Adrenal gland (tissue), 12 donors: ENCODE data around the gene EEF1G. TPM values are rescaled to one million over a fixed set of nuclear protein-coding genes. Genes with fewer than 3 reads are reported as not detected.

Experiments used
- DNase-seq, 7 donors: peaks; one replicate each; pipeline ENCODE4 v3.0.0-alpha.2; 2019 to 2020
- H3K27ac ChIP-seq, 5 donors: fragments of 200-600 bp; sonication (generic) in 4 of 5; 1 replicate in 3 of 5; 2 replicates in 2 of 5; pipeline versions ENCODE4 v1.5.1 to v1.8.0; 2016 to 2020; ENCODE audit warnings: mild to moderate bottlenecking in 1 of 5
- H3K27me3 ChIP-seq: fragments of 200-600 bp; 2 replicates; pipeline ENCODE4 v1.8.0; 2021
- H3K36me3 ChIP-seq, 2 donors: fragments of 200-600 bp; replicated peaks in 1 of 2; 1 replicate in 1 of 2; 2 replicates in 1 of 2; pipeline versions ENCODE4 v1.5.1 to v1.8.0; 2018 to 2022
- H3K4me1 ChIP-seq, 2 donors: fragments of 200-600 bp; replicated peaks in 1 of 2; 1 replicate in 1 of 2; 2 replicates in 1 of 2; pipeline versions ENCODE4 v1.5.1 to v1.8.0; 2018 to 2021
- H3K4me3 ChIP-seq, 4 donors: fragments of 200-600 bp; sonication (generic) in 3 of 4; one replicate each; pipeline ENCODE4 v1.5.1; 2016 to 2018
- H3K9me3 ChIP-seq, 3 donors: fragments of 200-600 bp; sonication (generic) in 1 of 3; replicated peaks in 1 of 3; 1 replicate in 2 of 3; 2 replicates in 1 of 3; pipeline versions ENCODE4 v1.5.1 to v1.8.0; 2016 to 2021
- POLR2A ChIP-seq, 2 donors: fragments of 450-650 bp; IDR thresholded peaks; one replicate each; pipeline ENCODE4 v1.6.1; 2017; ENCODE audit warnings: antibody characterized with exemption in 2 of 2, mild to moderate bottlenecking in 2 of 2, moderate library complexity in 1 of 2
- WGBS, 4 donors: extraction: QIAGEN DNeasy Blood & Tissue Kit in 2 of 4; methylation state at CpG; one replicate each; pipeline versions ENCODE4 v1.1.5 to v1.1.7; 2013 to 2017; 5-methylcytosine and 5-hydroxymethylcytosine counted together
- intact Hi-C, 2 donors: fragments of 100-400 bp; cut with DNase I; formaldehyde crosslinking; loops; one replicate each; pipeline versions ENCODE4 v1.14.1 to v1.15.0; 2022 to 2023
- polyA plus RNA-seq, 3 donors: library from polyadenylated mRNA; stranded (reverse); fragments of 200-250 nt in 2 of 3; fragments of 350-450 nt in 1 of 3; fragmentation: Illumina TruSeq in 1 of 3; extraction: RNeasy Lipid Tissue Mini Kit (QIAGEN cat#74804) in 1 of 3; gene quantifications; one replicate each; pipeline ENCODE4 v1.2.3, GENCODE V29; 2013 to 2014
- total RNA-seq, 9 donors: library from RNA; depleted of rRNA in 4 of 9; stranded (reverse); fragments of >200 nt in 4 of 9; fragments of 120-200 nt in 1 of 9; fragmentation: NEBNext Ultra II Directional in 1 of 9; extraction: Animal tissue kit (Norgen Biotek cat#: 25700) in 1 of 9; gene quantifications; one replicate each; pipeline versions ENCODE4 v1.1.0 to v1.2.4, GENCODE V29; 2013 to 2023
- TF ChIP-seq, protein P1 (sequence below), 6 experiments: fragments of 450-650 bp in 4 of 6; fragments of 200-600 bp in 2 of 6; sonication (generic) in 1 of 6; IDR thresholded peaks; 1 replicate in 5 of 6; 2 replicates in 1 of 6; pipeline versions ENCODE4 v1.5.1 to v1.8.0; 2016 to 2021; ENCODE audit warnings: antibody characterized with exemption in 6 of 6, mild to moderate bottlenecking in 2 of 6, moderate library complexity in 1 of 6
- donor health status: healthy with polysubstance abuse.
- donor health status: Bipolar disorder and iron deficiency.
- donor health status: DM: yes; HTN: yes; CAD: no.
- donor health status: DM: no; HTN: no; CAD: no.
- donor health status: DM: no; HTN: no; CAD: no.
- donor health status: DM: yes; HTN: yes; CAD: no.

EEF1G gene
- total and polyA plus RNA-seq, 12 donors = 646 to 1,585 (median 1,183) TPM

GRCh38 chr11:62546244-62546928 lies 27.3 kb downstream of the EEF1G start, which contains the start of gene AHNAK:
Gene AHNAK (minus strand): TSS chr11:62546806. CDS start chr11:62536098, 10,708 bp downstream.
- 0 to 1% (median 0%) methylated on average over 14 to 69 of the region's 69 CpGs for WGBS, 4 donors
- no peaks in the 10 kb centered on the region for H3K9me3 ChIP-seq
- peak within 1 kb of the TSS in 4 of 5 donors; percentile 78 to 96 (median 86) for H3K27ac ChIP-seq
- peak within 1 kb of the TSS; percentile 7 to 95 (median 76) for H3K4me3 ChIP-seq
- H3K4me1 ChIP-seq = peaks cover 29 to 54% of the 10 kb centered on the region in 2 donors
- H3K36me3 ChIP-seq = no peaks in the 10 kb centered on the region
- peak; percentile 57 to 90 for TF ChIP-seq POLR2A (IDR thresholded peaks at IDR 0.05)
- TF ChIP-seq, protein P1, sequence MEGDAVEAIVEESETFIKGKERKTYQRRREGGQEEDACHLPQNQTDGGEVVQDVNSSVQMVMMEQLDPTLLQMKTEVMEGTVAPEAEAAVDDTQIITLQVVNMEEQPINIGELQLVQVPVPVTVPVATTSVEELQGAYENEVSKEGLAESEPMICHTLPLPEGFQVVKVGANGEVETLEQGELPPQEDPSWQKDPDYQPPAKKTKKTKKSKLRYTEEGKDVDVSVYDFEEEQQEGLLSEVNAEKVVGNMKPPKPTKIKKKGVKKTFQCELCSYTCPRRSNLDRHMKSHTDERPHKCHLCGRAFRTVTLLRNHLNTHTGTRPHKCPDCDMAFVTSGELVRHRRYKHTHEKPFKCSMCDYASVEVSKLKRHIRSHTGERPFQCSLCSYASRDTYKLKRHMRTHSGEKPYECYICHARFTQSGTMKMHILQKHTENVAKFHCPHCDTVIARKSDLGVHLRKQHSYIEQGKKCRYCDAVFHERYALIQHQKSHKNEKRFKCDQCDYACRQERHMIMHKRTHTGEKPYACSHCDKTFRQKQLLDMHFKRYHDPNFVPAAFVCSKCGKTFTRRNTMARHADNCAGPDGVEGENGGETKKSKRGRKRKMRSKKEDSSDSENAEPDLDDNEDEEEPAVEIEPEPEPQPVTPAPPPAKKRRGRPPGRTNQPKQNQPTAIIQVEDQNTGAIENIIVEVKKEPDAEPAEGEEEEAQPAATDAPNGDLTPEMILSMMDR (IDR thresholded peaks at IDR 0.05) = peak in 2 of 6 experiments; percentile 1 to 11
- no peaks in the 10 kb centered on the region for H3K27me3 ChIP-seq
- intact Hi-C loops = no loop called here
- peak; percentile 64 to 87 (median 82) for DNase-seq

DNA sequence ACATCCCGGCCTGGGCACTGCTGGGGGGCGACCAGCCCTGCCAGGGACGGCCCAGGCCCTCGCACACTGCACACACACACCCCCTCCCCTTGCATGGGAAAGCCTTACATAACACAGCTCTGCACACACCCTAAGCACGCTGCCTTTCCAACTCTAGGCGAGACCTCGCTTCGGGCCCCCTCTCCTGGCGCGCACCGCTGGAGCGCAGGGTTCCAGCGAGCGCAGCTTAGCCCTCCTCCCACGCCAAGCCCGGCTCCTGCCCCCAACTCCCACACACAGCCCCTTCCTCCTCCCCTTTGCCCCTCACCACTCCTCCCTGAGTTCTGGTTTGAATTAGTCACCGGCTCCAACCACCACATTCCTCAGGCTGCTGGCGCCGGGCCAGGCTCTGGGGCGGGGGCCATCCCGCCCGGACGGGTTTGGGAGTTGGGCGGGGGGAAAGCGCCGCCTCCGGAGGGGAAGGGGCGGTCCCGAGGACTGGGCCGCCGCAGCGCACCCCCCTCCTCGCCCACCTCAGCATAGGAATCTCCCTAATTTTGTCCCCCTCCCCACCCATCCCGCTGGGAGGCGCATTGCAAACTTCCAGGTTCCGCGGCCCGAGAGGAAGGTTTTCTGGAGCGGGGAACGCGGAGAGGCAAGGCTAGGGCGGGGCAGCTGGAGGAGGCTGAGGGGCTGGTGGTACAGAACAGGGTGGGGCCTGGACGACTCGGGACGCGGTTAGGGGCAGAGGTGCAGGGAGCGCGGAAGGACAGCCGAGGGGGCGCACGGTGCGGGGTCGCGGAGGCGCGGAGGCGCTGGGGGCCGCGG lies 28.1 kb downstream of the EEF1G start:
- TF ChIP-seq, protein P1 (IDR thresholded peaks at IDR 0.05) = peak in 2 of 6 experiments; percentile 5 to 17
- peak in 1 of 2 donors; percentile 23 for TF ChIP-seq POLR2A (IDR thresholded peaks at IDR 0.05)
- 0% methylated on average over 18 to 59 of the region's 59 CpGs for WGBS, 4 donors
- H3K9me3 ChIP-seq = no peaks in the 10 kb centered on the region
- no peaks in the 10 kb centered on the region for H3K27me3 ChIP-seq
- H3K4me3 ChIP-seq = peak overlapping the region; percentile 7 to 95 (median 76)
- peak overlapping the region in 4 of 5 donors; percentile 78 to 96 (median 86) for H3K27ac ChIP-seq
- DNase-seq = peak; percentile 85 to 94 (median 91)
- intact Hi-C loops = no loop called here
- no peaks in the 10 kb centered on the region for H3K36me3 ChIP-seq
- peaks cover 35 to 59% of the 10 kb centered on the region in 2 donors for H3K4me1 ChIP-seq

DNA sequence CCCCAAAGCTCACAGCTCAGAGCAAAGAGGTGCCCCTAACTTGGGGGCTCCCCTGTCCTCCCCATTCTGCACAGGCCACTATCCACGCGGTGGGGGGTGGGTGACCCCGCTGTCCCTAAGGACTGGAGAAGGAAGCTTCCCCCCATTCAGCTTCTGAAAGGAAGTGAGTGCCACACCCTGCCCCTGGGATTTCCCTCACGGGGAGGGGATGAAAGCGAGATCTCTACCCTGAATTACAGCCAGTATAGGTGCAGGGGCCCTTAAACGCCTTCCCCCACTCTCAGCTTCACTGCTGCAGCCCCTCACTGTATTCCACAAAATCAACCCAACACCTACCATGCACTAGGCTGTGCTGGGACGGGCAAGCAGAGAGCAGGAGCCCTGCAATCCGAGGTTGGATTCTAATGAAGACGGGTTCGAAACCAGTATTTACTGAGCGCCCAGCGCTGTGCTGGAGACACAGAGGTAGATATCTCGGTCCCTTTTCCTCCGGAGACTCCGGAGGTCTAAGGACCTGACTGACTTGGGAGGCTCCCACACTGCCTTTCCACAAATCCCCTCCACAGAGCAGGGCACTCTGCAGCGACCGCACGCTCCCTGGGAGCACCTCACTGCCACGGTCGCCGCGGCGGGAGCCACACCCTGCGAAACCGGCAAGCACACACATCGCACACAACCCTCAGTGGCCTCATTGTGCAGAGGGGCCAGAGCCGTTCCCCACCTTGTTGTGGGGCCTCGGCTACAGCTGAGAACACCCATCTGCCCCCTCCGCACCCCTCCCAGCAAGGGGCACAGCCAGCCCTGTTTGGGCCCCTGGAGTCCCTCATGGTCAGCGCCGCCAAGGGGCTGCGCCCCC lies 28.9 kb downstream of the EEF1G start:
- Histone ChIP-seq H3K4me3 (peak overlapping the region; percentile 7 to 95 (median 76)), H3K27me3 (no peaks in the 10 kb centered on the region), H3K4me1 (peaks cover 43 to 66% of the 10 kb centered on the region in 2 donors), H3K9me3 (no peaks in the 10 kb centered on the region), H3K27ac (peak overlapping the region in 4 of 5 donors; percentile 78 to 96 (median 86)), H3K36me3 (no peaks in the 10 kb centered on the region)
- WGBS, 4 donors = 11 to 39% (median 20%) methylated on average over 15 to 32 of the region's 32 CpGs
- TF ChIP-seq, protein P1 (IDR thresholded peaks at IDR 0.05) = no peak
- intact Hi-C loops = loop anchor here (5.0 kb wide), 1 partner anchor 123 kb away; no protein-coding TSS in a partner anchor
- no peak for DNase-seq
